Fibroblast of lung (primary cell): ENCODE data around the gene KIR3DL3.
"Not testable (repeated sequence)": the region's sequence is repeated elsewhere in the genome, so short reads cannot be mapped to it uniquely, and the experiment has no call there.

ENCODE experiments used
- EZH2 ChIP-seq: IDR thresholded peaks from 2 replicates; pipeline ENCODE4 v1.5.1; 2012; ENCODE audit warnings: low read length, control low read depth, mild to moderate bottlenecking; ENCODE audit errors: missing control alignments
- TF ChIP-seq, protein P1 (sequence below), 2 donors: IDR thresholded peaks in 1 of 2; conservative IDR thresholded peaks in 1 of 2; 1 replicate in 1 of 2; 2 replicates in 1 of 2; pipeline ENCODE4 v1.5.1; 2011 to 2012; ENCODE audit warnings: low read length in 2 of 2, control low read depth in 1 of 2, inconsistent platforms in 1 of 2, low read depth in 1 of 2, mild to moderate bottlenecking in 1 of 2

DNA sequence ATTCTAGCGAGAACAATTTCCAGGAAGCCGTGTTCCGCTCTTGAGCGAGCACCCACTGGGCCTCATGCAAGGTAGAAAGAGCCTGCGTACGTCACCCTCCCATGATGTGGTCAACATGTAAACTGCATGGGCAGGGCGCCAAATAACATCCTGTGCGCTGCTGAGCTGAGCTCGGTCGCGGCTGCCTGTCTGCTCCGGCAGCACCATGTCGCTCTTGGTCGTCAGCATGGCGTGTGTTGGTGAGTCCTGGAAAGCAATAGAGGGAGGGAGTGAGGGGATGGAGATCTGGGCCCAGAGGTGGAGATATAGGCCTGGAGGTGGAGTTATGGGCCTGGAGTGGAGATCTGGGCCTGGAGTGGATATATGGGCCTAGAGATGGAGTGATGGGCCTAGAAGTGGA, 45.4 kb downstream of the KIR3DL3 start, which contains the start of gene KIR2DL1:
- TF ChIP-seq EZH2 = not testable (repeated sequence)
- TF ChIP-seq, protein P1, sequence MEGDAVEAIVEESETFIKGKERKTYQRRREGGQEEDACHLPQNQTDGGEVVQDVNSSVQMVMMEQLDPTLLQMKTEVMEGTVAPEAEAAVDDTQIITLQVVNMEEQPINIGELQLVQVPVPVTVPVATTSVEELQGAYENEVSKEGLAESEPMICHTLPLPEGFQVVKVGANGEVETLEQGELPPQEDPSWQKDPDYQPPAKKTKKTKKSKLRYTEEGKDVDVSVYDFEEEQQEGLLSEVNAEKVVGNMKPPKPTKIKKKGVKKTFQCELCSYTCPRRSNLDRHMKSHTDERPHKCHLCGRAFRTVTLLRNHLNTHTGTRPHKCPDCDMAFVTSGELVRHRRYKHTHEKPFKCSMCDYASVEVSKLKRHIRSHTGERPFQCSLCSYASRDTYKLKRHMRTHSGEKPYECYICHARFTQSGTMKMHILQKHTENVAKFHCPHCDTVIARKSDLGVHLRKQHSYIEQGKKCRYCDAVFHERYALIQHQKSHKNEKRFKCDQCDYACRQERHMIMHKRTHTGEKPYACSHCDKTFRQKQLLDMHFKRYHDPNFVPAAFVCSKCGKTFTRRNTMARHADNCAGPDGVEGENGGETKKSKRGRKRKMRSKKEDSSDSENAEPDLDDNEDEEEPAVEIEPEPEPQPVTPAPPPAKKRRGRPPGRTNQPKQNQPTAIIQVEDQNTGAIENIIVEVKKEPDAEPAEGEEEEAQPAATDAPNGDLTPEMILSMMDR (conservative IDR thresholded peaks at IDR 0.05 in 1 of 2, IDR thresholded peaks at IDR 0.05 in 1 of 2; ENCODE audit: low read depth in 1 of 2, low read length in 2 of 2) = not testable (repeated sequence)
